K562 (cell line): ENCODE measurements around the gene IL24. TPM values are rescaled to one million over a fixed set of nuclear protein-coding genes. Genes with fewer than 3 reads are reported as not detected.

Experiments used
- C11orf30 ChIP-seq: fragments of 450-650 bp; IDR thresholded peaks from 2 replicates; pipeline ENCODE4 v1.6.1; 2016; ENCODE audit warnings: low read depth, mild to moderate bottlenecking
- DPF2 ChIP-seq: fragments of 450-650 bp; IDR thresholded peaks from 2 replicates; pipeline ENCODE4 v1.6.1; 2016
- MXI1 ChIP-seq: IDR thresholded peaks from 2 replicates; pipeline ENCODE4 v1.6.1; 2011; ENCODE audit warnings: low read depth, mild to moderate bottlenecking, improper control_type of control experiment, low read length
- NCOR1 ChIP-seq: fragments of 450-650 bp; IDR thresholded peaks from 2 replicates; pipeline ENCODE4 v1.6.1; 2016; ENCODE audit warnings: mild to moderate bottlenecking, moderate library complexity
- SMARCA4 ChIP-seq: fragments of 450-650 bp; IDR thresholded peaks from 2 replicates; pipeline ENCODE4 v1.6.1; 2016
- polyA plus RNA-seq, 8 experiments: library from polyadenylated mRNA; depleted of rRNA in 4 of 8; stranded (reverse) in 5 of 8; unstranded in 3 of 8; fragments of >200 nt; fragmentation: Nextera tagmentation in 2 of 8; fragmentation: Illumina TruSeq in 1 of 8; extraction: Ambion mirVana in 2 of 8; extraction: Trizol in 1 of 8; gene quantifications; 2 replicates each; pipeline versions ENCODE4 v1.2.1 to v1.2.3, GENCODE V29; 2011 to 2014; ENCODE audit warnings: inconsistent platforms in 1 of 8, missing spikeins in 1 of 8
- total RNA-seq, 7 experiments: library from RNA; depleted of rRNA in 6 of 7; stranded (reverse); fragments of >200 nt in 6 of 7; fragmentation: Illumina TruSeq in 2 of 7; extraction: Trizol in 2 of 7; gene quantifications; 2 replicates each; pipeline versions ENCODE4 v1.2.1 to v1.2.3, GENCODE V29; 2011 to 2021; ENCODE audit warnings: low replicate concordance in 1 of 7
- TF ChIP-seq, protein P1 (sequence below), 2 experiments: IDR thresholded peaks; 2 replicates each; pipeline ENCODE4 v1.6.1; 2012; ENCODE audit warnings: improper control_type of control experiment in 2 of 2, low read depth in 2 of 2, low read length in 2 of 2, borderline replicate concordance in 1 of 2
- TF ChIP-seq, protein P2 (sequence below), 2 experiments: IDR thresholded peaks in 1 of 2; conservative IDR thresholded peaks in 1 of 2; 2 replicates each; pipeline ENCODE4 v1.6.1; 2016; ENCODE audit warnings: low read depth in 2 of 2, mild to moderate bottlenecking in 1 of 2, missing compliant biosample characterization in 1 of 2, missing genetic modification characterization in 1 of 2, moderate library complexity in 1 of 2
- TF ChIP-seq, protein P3 (sequence below): fragments of 250-450 bp; sonication (Bioruptor Pico); IDR thresholded peaks from 2 replicates; pipeline ENCODE4 v1.8.0; 2022; ENCODE audit warnings: moderate library complexity, mild to moderate bottlenecking, inconsistent platforms
- TF ChIP-seq, protein P4 (sequence below), 2 experiments: fragments of 200-800 bp in 1 of 2; sonication (Bioruptor generic) in 1 of 2; sonication (generic) in 1 of 2; formaldehyde crosslinking in 1 of 2; IDR thresholded peaks in 1 of 2; conservative IDR thresholded peaks in 1 of 2; 2 replicates each; pipeline versions ENCODE4 v1.5.0 to v1.6.1; 2016 to 2020; ENCODE audit warnings: missing compliant biosample characterization in 1 of 2, missing genetic modification characterization in 1 of 2, missing genetic modification reagents in 1 of 2
- TF ChIP-seq, protein P5 (sequence below): fragments of 450-650 bp; IDR thresholded peaks from 2 replicates; pipeline ENCODE4 v1.6.1; 2017; ENCODE audit warnings: antibody characterized with exemption, mild to moderate bottlenecking

IL24 gene
- total and polyA plus RNA-seq, 9 of the 15 experiments (the other 6 are each of a cell fraction or from before 2014, with no cell fraction given) = 0.04 to 0.19 TPM; not detected in 7

DNA sequence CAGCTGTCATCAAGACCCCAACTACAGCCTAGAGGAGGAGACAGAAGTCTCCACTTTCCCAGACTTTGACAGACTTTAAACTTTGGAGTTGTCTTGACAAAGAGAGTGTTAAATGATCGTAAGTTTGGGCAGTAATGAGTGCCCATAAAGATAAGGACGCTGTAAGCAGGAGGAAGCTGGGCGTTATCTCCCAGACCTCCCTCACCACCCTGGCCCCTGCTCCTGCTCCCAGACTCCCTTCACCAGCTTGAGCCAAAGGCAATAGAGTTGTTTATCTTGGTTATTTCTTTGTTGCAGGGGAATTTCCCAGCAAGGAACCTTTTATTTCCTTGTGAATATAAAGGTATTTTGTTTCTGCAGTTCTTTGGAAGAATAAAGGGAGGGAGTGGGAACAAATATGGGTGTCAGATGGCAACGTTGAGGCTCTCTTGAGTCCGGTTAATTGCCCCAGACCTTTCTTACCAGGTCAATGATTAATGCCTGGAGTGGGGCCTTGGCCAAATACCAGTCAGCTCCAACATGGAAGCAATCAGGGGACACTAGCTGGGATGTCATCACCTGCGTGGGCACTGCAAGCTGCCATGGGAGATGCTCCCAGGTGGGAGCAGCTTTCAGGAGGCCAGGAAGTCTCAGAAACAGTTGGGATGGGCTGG, 44.6 kb downstream of the IL24 start (continued):
- TF ChIP-seq, protein P1, sequence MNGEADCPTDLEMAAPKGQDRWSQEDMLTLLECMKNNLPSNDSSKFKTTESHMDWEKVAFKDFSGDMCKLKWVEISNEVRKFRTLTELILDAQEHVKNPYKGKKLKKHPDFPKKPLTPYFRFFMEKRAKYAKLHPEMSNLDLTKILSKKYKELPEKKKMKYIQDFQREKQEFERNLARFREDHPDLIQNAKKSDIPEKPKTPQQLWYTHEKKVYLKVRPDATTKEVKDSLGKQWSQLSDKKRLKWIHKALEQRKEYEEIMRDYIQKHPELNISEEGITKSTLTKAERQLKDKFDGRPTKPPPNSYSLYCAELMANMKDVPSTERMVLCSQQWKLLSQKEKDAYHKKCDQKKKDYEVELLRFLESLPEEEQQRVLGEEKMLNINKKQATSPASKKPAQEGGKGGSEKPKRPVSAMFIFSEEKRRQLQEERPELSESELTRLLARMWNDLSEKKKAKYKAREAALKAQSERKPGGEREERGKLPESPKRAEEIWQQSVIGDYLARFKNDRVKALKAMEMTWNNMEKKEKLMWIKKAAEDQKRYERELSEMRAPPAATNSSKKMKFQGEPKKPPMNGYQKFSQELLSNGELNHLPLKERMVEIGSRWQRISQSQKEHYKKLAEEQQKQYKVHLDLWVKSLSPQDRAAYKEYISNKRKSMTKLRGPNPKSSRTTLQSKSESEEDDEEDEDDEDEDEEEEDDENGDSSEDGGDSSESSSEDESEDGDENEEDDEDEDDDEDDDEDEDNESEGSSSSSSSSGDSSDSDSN (IDR thresholded peaks at IDR 0.05; ENCODE audit: borderline replicate concordance in 1 of 2, low read depth in 2 of 2, low read length in 2 of 2) = peak in 1 of 2 experiments; percentile 94; a peak in 3 of 4 replicates
- TF ChIP-seq, protein P2, sequence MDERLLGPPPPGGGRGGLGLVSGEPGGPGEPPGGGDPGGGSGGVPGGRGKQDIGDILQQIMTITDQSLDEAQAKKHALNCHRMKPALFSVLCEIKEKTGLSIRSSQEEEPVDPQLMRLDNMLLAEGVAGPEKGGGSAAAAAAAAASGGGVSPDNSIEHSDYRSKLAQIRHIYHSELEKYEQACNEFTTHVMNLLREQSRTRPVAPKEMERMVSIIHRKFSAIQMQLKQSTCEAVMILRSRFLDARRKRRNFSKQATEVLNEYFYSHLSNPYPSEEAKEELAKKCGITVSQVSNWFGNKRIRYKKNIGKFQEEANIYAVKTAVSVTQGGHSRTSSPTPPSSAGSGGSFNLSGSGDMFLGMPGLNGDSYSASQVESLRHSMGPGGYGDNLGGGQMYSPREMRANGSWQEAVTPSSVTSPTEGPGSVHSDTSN (CRISPR knock-in tag; IDR thresholded peaks at IDR 0.05; ENCODE audit: low read depth) = no peak
- TF ChIP-seq, protein P2 (tag; conservative IDR thresholded peaks at IDR 0.05; ENCODE audit: low read depth) = 0 out of 2 replicates have a peak, but pooled peaks have one; percentile 6
- TF ChIP-seq DPF2 (peak; percentile 70), NCOR1 (peak; percentile 57), C11orf30 (no peak), MXI1 (no peak), SMARCA4 (peak; percentile 72)
- TF ChIP-seq, protein P3, sequence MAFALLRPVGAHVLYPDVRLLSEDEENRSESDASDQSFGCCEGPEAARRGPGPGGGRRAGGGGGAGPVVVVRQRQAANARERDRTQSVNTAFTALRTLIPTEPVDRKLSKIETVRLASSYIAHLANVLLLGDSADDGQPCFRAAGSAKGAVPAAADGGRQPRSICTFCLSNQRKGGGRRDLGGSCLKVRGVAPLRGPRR (CRISPR knock-in tag) = no peak
- TF ChIP-seq, protein P4, sequence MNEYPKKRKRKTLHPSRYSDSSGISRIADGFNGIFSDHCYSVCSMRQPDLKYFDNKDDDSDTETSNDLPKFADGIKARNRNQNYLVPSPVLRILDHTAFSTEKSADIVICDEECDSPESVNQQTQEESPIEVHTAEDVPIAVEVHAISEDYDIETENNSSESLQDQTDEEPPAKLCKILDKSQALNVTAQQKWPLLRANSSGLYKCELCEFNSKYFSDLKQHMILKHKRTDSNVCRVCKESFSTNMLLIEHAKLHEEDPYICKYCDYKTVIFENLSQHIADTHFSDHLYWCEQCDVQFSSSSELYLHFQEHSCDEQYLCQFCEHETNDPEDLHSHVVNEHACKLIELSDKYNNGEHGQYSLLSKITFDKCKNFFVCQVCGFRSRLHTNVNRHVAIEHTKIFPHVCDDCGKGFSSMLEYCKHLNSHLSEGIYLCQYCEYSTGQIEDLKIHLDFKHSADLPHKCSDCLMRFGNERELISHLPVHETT (CRISPR knock-in tag; conservative IDR thresholded peaks at IDR 0.05 in 1 of 2, IDR thresholded peaks at IDR 0.05 in 1 of 2) = peak in 1 of 2 experiments; percentile 61; a peak in 2 of 4 replicates
- TF ChIP-seq, protein P5, sequence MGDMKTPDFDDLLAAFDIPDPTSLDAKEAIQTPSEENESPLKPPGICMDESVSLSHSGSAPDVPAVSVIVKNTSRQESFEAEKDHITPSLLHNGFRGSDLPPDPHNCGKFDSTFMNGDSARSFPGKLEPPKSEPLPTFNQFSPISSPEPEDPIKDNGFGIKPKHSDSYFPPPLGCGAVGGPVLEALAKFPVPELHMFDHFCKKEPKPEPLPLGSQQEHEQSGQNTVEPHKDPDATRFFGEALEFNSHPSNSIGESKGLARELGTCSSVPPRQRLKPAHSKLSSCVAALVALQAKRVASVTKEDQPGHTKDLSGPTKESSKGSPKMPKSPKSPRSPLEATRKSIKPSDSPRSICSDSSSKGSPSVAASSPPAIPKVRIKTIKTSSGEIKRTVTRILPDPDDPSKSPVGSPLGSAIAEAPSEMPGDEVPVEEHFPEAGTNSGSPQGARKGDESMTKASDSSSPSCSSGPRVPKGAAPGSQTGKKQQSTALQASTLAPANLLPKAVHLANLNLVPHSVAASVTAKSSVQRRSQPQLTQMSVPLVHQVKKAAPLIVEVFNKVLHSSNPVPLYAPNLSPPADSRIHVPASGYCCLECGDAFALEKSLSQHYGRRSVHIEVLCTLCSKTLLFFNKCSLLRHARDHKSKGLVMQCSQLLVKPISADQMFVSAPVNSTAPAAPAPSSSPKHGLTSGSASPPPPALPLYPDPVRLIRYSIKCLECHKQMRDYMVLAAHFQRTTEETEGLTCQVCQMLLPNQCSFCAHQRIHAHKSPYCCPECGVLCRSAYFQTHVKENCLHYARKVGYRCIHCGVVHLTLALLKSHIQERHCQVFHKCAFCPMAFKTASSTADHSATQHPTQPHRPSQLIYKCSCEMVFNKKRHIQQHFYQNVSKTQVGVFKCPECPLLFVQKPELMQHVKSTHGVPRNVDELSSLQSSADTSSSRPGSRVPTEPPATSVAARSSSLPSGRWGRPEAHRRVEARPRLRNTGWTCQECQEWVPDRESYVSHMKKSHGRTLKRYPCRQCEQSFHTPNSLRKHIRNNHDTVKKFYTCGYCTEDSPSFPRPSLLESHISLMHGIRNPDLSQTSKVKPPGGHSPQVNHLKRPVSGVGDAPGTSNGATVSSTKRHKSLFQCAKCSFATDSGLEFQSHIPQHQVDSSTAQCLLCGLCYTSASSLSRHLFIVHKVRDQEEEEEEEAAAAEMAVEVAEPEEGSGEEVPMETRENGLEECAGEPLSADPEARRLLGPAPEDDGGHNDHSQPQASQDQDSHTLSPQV = peak; percentile 39; the same call in 1 of the 2 replicates
